ENCODE results near the gene CCT3. TPM values are rescaled to one million over a fixed set of nuclear protein-coding genes. Genes with fewer than 3 reads are reported as not detected.

Gene CCT3
- total and polyA plus RNA-seq, 2 donors (not counting 1 experiment from before 2014, with no cell fraction given), result 106 to 107 TPM

DNA sequence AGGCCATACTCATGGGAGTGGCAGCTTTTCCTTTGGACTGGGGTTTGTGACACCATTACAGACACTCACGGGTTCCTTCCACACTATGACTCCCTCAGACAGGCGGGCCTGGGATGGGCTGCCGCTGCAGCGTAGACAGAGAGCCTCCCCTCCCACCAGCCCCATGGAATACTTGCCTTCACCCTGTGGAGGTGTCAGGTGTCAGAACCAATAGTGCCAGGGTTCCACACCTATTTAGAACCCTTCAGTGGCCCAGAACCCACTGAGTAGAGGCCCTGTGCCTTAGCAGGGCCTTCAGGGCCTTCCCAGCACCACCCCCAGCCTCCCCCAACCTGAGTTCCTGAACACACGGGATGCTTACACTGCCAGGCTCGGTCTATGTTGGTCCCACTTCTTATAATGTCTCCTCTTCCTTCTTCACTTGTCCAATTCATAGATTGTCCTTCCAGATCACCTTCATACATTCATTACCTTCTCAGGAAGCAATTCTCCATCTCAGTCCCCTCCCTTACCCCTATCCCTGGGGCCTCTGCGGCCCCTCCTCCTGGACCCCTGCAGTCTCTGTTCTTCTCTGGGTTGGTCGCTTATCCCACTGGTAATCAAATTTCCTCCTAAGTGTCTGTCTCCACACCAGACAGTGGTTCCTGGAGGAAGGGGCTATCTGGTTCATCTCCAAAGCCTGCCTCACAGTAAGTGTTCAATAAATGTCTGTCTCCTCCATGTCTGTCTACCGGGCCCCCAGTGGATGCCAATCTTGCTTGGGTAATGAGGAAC lies 29.5 kb upstream of the CCT3 start:
- no peak for DNase-seq
- H3K36me3 ChIP-seq (replicated peaks in 1 of 2; ENCODE audit: control extremely low read depth in 1 of 2, control insufficient read depth in 1 of 2, extremely low read depth in 1 of 2, insufficient read depth in 2 of 2, low read length in 1 of 2), result no peaks in the 10 kb centered on the region
- Mint-ChIP-seq H3K4me3 (no peak overlapping the region), H3K27me3 (peaks cover 55% of the 10 kb centered on the region), H3K9me3 (ENCODE audit: insufficient read depth) (no peaks in the 10 kb centered on the region), H3K27ac (no peak overlapping the region), H3K4me1 (peaks cover 4% of the 10 kb centered on the region)
- H3K4me2 ChIP-seq (replicated peaks; ENCODE audit: low read depth, low read length, poor library complexity, severe bottlenecking), result no peak overlapping the region
- no peaks in the 10 kb centered on the region for H3K79me2 ChIP-seq (ENCODE audit: control insufficient read depth, insufficient read depth, low read length)
- POLR2A ChIA-PET, result no interaction called here
- H3K27me3 ChIP-seq (replicated peaks in 1 of 4; ENCODE audit: control extremely low read depth in 1 of 4, control insufficient read depth in 3 of 4, insufficient read depth in 4 of 4, low read length in 3 of 4), result peaks cover 0 to 57% (median 16%) of the 10 kb centered on the region in 4 experiments
- no peaks in the 10 kb centered on the region for H3K9me3 ChIP-seq (ENCODE audit: control extremely low read depth in 1 of 3, control insufficient read depth in 2 of 3, insufficient read depth in 1 of 3, low read length in 2 of 3)
- CTCF ChIA-PET, result no interaction called here
- H3K4me3 ChIP-seq (ENCODE audit: control extremely low read depth in 1 of 5, extremely low read depth in 1 of 5, insufficient read depth in 1 of 5, low read depth in 2 of 5, low read length in 4 of 5), result no peak overlapping the region
- TF ChIP-seq EZH2 (IDR thresholded peaks at IDR 0.05; ENCODE audit: borderline replicate concordance, insufficient read depth, low read depth, low read length, poor library complexity, severe bottlenecking), result no peak
- TF ChIP-seq, protein P1, sequence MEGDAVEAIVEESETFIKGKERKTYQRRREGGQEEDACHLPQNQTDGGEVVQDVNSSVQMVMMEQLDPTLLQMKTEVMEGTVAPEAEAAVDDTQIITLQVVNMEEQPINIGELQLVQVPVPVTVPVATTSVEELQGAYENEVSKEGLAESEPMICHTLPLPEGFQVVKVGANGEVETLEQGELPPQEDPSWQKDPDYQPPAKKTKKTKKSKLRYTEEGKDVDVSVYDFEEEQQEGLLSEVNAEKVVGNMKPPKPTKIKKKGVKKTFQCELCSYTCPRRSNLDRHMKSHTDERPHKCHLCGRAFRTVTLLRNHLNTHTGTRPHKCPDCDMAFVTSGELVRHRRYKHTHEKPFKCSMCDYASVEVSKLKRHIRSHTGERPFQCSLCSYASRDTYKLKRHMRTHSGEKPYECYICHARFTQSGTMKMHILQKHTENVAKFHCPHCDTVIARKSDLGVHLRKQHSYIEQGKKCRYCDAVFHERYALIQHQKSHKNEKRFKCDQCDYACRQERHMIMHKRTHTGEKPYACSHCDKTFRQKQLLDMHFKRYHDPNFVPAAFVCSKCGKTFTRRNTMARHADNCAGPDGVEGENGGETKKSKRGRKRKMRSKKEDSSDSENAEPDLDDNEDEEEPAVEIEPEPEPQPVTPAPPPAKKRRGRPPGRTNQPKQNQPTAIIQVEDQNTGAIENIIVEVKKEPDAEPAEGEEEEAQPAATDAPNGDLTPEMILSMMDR (IDR thresholded peaks at IDR 0.05), result no peak
- H2AFZ ChIP-seq (ENCODE audit: insufficient read depth, low read depth, low read length, poor library complexity, severe bottlenecking), result no peak overlapping the region
- peaks cover 9 to 10% of the 10 kb centered on the region in 2 donors for H3K4me1 ChIP-seq (ENCODE audit: control insufficient read depth in 2 of 2, insufficient read depth in 2 of 2, low read length in 2 of 2)
- H3K27ac ChIP-seq (ENCODE audit: low read length in 2 of 2), result no peak overlapping the region
- no peak overlapping the region for H3K9ac ChIP-seq (ENCODE audit: low read length)
- ATAC-seq (ENCODE audit: low read depth), result no peak
- WGBS (ENCODE audit: insufficient coverage), result 78% methylated on average over 4 of the region's 9 CpGs
- intact Hi-C loops (cut with micrococcal nuclease), result no loop called here
- H4K20me1 ChIP-seq (ENCODE audit: control insufficient read depth, insufficient read depth, low read length, poor library complexity, severe bottlenecking), result no peaks in the 10 kb centered on the region

Measured in B cell (primary cell).